CD4-positive, alpha-beta T cell treated with Interferon gamma for 1 hour (primary cell): ENCODE results near the gene VENTX.
A peak's percentile ranks its signal among the peaks of the same experiment; 100 is the strongest.

Source experiments
- DNase-seq: peaks from one replicate; pipeline ENCODE4 v3.0.0-alpha.2; 2020

Gene VENTX

DNA sequence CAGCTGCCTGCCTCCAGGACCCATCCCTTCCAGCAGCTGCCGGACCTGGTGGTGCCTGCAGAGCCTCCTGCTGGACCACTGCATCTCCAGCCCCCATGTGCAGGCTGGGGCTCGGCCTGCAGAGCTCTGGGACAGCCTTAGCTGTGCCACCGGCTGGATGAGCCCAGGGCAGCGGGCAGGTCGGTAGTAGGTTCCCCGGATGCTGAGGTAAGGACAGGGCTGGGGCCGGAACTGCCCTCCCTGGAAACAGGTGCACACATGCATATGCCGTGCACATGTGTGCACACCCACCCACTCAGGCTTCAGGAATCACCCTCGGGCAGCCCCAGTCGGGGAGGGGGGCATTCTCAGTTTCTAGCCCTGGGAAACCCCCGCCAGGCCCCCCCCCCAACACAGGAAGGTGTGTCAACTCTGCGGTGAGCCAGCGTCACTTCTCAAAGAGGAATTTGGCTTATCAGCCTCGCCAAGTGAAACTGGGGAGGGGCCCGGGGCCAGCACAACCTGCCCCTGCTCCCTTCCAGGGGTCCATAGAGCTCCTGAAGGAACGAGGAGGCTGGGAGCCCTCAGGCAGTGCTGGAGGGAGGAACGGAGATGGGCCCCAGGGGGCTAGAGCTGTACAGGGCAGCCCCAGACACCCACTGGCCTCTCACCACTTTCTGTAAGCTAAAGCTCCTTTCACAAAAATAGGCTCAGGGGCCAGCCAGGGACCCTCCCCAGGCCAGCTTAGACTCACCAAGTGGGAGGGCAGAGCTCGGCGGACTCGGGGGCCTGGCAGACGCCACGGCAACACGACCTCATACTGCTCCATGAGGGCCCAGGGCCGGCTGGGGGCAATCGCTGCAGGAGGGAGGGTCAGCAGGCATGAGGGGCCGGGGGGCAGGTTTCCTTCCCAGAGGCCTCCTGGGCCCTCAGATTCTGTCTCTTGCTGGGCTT is 37.4 kb downstream of the VENTX start:
- DNase-seq: peak; percentile 85

DNA sequence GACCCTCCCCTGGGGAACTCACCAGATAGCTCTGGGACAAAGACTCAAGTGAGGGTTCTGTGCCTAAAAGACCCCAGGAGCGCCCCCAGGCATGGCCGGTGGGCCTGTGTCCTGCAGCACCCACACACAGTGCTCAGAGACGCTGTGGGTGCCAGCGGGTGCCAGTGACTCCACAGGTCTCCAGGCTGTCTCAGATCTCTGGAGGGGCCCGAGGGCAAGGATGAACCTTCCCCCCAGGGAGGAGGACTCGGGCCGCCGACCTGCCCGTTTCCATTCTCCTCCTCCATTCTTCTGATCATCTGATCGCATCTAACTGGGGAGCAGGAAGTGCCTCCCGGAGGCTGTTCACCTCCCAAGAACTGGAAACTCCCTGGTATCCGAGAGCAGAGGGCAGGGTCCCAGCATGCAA is 38.0 kb downstream of the VENTX start:
- peak; percentile 63 for DNase-seq

DNA sequence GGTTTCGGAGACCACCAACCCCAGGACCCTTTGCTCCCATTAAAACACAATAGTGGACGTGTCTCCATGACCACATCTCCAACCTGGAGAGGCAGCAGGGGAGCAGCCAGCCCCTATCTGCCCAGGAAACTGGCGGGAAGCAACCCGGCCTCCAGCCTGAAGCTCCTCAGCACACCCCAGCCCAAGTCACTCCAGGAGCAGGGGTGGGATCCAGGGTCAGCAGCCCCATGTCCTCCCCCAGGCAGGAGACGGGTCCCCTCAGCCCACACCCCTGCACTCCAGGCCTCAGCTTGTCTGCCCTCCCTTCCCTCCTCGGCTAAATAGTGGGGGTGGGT is 38.4 kb downstream of the VENTX start:
- DNase-seq: no peak

DNA sequence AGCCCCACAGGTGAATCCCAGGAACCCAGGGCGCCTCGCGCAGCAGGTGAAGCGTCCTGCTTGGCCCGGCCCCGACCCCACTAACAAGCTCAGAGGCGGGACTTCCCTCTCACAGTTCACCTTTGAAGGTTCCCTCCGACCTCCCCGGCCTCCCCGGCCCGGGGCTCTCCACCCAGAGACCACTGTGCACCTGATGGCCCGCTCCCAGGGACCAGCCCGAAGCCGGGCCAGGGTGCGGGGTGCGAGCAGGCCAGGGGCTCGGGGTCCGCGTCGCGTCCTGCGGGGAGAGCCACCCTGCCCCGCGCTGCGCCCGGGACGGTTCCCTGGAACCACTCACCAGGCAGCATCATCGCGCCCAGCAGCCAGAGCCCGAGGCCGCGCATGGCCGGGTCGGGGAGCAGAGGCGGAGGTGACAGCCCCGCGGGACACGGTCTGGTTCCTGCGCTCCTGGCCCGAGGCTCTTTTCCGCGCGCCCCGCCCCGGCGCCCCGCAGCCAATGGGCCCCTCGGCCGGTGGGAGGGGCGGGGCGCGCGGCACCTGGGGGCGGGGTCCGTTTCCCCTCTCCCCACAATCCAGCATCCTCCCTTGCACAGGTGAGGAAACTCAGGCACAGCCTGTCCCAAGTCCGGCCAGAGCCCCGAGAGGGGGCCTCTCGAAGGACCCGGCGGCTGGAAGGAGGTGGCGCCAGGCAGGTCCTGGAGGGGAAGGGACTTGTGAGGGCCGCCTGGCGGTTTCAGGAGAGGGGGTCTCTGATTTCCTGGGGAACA is 39.0 kb downstream of the VENTX start, which contains the start of gene ADAM8:
Gene ADAM8 (minus strand): TSS at position 434 of the 767 bp plus-strand sequence. CDS start 51 bp downstream, at position 383.
- DNase-seq: peak; percentile 70

DNA sequence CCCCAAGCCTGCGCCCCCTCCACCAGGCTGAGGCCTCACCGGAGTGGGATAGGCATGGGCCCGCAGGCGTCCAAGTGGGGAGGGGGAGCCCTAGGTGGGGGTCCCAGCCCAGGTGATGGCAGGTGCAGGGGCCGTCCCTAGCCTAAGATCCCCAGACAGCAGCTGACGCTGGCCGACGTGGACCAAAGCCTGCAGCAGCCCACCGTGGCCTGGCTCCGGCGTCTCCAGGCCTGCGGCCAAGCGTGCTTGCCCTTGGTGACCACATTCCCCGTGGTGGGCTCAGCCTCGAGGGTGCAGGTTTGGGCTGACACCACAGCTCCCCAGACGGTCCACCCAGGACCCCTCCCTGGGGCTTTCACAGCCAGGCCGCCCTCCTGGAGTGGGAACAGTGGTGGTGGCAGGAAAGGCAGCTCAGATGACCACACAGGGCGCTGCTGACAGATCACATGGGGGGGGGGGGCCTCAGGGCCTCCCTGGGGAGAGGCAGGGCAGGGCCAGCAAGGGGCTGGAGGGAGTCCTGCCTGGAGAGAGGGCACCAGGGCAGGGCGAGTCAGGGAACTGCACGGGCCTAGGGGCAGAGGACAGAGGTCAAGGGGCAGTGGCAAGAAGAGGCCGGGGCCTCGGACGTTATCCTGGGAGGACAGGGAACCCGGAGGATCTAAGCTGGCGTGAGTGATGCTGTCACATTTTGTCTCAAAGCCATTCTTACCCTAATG is 39.8 kb downstream of the VENTX start:
- DNase-seq: no peak

DNA sequence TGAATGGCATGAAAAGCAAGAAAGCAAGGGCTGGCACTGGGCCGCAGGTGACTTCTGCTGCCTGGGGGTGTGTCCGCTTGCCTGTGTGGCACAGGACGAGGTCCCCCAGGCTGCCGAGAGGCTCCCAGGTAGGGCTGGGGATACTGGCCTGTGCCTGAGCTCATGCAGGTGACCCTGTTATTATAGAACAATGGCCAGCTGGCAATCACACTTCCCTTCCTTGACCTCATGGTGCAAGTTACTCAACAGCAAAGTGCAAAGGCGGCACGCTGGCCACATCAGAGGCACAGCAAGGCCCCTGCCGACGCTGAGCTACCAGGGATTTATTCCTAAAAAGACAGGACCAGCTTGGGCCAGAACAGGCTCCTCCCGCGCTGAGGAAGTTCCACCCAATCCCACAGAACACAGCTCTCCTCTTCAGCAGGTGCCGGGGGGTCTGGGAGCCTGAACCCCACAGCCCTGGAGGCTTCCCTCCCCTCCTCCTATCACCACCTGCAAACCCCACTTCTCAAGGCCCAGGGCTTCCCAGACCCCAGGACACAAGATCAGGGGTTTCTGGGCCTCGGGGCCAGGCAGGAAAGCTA is 40.4 kb downstream of the VENTX start:
- DNase-seq: no peak

DNA sequence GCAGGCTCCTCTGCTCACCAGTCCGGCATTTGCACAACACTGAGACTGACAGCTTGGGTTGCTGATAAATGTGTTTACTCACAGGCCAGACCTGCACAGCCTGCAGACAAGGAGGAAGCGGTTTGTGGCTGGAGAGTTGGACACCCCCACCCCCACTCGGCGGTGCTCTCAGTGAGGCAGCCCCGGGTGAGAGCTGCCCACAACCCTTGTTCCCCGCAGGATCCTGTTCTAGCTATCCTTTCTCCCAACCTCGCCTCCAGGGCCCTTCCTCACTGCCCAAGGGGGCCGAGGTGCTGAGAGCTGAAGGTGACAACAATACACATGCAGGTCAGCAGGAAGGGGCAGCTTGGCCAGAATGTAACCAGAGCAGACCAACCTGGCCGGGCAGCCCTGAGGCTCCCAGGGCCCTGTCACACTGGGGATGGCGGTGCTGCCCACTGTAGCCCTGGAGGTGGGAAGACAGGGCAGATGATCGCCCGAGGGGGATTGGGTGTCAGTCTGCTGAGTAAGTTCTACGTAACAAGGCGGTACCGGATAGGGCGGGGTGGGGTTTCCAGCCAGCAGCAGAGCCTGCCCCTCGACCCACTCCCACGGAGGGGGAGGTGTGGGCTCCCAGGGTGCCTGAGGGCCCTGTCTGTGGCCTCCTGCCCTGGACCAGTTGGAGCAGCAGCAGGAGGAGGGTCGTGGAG is 41.1 kb downstream of the VENTX start:
- DNase-seq: peak; percentile 86

DNA sequence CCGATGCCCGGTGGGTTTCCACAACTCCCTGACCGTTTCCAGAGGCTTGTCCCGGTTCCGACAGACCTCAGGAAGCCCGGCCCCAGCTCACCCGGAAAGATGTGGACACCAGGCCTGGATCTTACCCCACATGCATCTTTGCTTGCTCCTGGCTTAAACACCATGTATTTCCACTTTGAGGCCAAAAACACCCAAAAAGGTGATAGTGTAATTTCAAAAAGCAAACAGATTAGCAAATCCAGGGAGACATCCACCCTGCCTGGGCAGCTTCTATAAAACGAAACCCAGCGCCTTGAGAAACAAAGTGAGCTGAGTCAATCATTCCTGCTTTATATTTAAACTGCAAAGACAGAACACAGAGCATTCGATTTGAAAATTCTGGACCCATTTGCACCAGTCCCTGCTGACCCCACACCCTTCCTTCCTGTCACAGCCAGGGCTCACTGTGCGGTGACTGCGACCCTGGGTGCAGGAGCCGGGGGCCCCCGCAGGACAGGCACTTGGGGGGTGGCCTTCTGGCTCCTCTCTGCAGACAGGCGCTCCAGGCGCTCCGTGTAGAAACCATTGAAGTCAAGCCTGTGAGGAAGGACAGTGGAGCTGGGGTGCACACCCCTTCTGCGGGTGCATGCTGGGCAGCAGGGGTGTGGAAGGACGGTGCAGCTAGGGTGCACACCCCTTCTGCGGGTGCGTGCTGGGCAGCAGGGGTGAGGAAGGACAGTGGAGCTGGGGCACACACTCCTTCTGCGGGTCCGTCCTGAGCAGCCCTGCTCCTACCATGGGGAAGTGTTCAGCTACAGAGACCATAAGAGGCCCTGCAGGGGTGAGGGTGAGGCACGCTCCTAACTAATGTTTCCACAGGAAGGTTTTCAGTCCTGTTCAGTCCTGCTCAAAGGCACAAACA is 41.9 kb downstream of the VENTX start:
- no peak for DNase-seq

DNA sequence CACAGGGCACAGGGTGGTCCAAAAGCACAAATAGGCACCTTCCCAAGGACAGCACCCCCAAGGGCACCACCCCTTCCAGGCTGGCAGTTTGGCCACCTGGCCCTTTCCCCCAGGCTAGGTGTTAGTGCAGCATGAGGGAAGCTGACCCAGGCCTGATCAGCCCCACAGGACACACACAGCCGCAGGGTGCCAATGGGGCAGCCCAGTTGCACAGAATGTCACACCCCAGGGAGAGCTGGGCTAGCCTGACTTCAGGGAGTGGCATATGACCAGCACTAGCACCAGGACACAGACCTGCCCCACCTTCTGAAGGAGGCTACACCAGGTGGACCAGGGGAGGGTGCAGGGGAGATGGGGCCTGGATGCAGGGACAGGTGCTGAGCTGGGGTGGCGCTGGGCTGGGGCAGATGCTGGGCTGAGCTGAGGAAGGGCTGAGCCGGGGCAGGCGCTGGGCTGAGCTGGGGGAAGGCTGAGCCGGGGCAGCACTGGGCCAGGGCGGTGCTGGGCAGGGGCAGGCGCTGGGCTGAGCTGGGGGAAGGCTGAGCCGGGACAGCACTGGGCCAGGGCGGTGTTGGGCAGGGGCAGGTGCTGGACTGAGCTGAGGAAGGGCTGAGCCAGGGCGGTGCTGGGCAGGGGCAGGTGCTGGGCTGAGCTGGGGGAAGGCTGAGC is 42.9 kb downstream of the VENTX start:
- no peak for DNase-seq

DNA sequence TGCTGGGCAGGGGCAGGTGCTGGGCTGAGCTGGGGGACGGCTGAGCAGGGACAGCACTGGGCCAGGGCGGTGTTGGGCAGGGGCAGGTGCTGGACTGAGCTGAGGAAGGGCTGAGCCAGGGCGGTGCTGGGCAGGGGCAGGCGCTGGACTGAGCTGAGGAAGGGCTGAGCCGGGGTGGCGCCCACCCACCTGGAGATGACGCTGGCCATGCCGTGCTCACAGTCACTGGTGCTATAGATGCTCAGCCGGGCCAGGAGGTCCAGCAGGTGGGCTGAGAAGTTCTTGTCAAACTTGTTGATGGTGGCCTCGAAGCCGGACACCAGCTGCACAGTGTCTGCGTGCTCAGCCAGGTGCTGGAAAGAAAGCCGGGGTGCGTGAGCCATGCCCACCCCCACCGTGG is 43.4 kb downstream of the VENTX start:
- DNase-seq: no peak

DNA sequence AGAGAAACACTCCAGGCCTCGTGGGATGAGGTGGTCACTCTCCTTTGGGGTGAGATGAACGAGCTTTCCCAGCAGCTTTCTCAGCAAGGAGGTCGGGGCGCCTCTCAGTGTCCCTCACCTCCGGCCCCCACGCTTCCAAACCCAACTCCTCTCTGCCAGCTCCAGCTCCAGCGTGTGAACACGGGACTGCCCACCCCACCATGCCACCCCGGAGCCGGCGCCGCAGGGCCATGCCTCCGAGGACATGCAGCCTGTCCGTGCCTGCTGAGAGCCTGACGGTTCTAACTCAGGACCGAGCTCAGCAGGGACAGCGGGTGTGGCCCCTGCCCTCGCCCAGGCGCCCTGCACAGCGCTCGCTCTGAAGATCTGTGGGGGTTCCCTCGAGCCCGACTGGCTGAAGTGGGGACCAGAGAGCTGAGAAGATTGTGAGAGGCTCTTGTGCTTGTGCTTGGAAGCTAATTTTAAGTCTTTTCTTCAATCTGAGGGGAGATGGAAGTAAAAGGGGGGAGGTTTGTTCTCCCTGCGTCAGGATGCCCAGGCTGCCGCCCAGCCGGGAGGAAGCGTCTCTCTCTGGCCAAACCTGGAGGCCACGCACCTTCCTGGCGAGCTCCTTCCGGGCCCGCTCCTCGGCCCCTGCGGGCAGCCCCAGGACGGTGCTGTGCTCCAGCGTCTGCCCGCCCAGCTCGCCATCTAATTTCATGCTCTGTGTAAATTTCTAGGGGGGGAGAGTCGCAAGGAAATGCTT is 44.1 kb downstream of the VENTX start:
- no peak for DNase-seq

DNA sequence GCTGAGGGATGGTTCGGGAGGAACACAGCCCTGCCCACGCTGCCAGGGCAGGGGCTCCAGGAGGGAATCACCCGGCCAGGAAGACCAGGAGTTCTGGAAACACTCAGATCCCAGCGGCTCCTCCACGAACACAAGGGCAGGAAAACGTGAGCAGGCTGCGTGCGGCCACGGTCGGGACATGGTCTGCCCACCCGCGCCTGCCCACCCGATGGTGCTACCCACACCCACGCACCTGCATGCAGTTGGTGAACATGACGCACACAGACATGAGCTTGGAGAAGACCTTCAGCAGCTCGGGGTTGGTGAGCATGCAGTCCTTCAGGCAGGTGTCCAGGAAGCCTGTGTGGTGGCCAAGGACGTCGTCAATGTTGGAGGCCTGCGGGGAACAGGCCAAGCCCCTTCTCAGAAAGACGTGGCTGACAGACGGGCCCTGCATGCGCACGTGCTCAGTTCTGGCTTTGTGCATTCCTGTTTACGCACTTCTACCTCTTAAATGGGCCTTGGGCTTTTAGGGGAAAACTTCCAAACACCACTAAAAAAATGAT is 45.3 kb downstream of the VENTX start:
- DNase-seq: no peak

DNA sequence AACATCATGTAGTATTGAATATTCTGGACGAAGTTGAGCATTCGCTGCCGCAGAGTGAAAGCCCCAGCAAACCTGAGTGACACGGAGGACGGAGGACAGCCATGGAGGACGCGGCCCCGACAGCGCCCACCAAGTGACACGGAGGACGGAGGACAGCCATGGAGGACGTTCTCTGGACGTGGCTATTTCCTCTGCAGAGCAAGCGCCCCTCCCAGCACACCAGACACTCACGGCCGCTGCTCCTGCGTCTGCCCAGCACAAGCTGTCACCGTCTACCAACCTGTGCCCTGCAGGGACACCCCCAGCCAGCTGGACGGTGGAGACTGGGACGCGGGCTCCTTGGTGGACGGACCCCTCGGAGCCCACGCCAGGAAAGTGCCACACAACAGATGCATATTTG is 46.3 kb downstream of the VENTX start:
- DNase-seq: no peak

DNA sequence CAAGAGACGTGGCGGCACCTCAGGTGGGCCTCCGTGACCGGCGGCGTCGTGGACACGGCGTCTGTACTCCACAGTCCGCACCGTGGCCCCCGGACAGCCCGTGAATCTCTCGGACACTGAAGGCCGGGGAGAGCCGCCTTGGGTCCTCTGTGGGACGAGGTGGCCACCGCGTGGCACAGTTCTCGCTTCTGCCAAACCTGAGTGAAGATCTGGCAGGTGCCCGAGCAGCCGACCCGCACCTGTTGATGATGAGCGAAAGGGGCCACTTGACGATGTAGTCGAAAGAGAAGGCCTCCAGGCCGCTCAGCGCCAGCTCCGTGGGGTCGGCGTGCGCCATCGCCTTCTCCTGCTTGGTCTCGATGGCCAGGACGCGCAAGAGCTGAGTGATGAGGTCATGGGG is 47.6 kb downstream of the VENTX start:
- DNase-seq: no peak

DNA sequence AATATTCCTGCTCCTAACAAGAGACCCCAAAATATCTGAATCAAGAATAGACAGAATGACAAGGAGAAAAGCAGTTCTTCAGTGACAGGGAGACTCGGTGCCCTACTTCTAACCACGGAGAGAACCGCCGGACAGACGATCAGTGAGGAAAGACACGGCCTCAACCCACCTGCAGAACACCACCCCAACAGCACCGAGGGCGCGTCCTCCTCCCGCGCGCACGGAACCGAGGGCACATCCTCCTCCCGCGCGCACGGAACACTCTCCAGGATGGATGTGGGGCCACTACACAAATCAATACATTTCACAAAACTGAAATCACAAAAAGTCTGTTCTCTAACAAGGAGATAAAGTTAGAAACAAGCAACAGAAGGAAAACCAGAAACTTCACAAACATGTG is 48.7 kb downstream of the VENTX start:
- no peak for DNase-seq

DNA sequence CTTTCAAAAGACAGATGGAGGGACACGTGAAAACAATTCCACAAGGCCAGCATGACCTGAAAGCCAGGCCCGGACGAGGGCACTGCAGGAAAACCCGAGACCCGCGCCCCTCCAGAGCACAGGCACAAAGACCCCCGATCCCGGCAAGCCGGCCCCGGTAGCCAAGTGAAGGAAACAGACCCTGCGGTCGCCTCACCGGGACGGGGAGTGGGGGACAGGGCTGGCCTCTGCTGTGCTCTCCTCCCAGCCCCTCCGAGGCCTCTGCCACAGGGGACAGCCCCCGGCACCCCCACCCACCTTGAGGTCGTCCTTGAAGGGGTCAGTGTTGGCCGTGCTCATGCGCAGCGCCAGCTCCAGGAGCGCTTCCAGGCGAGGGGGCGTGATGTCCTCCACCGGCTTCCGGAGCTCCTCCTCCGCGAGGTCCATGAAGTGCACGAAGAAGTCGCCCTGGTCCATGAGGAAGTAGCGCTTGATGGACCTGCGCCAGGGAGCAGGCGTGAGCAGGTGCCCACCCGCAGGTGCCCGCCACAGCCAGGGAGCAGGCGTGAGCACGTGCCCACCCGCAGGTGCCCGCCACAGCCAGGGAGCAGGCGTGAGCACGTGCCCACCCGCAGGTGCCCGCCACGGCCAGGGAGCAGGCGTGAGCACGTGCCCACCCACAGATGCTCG is 50.3 kb downstream of the VENTX start:
- DNase-seq: no peak

DNA sequence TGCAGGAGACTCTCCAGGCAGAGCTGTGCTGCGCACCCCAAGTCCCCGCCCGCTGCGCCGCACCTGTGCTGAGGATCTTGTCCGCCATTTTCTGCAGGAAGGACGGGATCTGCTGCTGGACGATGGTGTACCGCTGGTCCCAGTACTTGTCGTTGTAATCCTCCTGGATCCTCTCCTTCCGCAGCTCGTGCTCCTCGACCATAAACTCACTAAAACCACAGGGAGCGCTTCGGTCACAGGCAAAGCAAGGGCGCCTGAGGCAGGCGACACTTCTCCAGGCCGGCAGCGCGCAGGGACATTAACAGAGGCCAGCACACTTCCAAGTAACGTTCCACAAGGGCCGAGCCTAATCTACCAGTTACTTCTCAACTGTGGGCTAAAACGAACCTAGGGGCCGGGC is 52.1 kb downstream of the VENTX start:
- no peak for DNase-seq
